BE2C (cell line): ENCODE measurements around the gene ENTPD8.
"Not testable (repeated sequence)": the region's sequence is repeated elsewhere in the genome, so short reads cannot be mapped to it uniquely, and the experiment has no call there.

Experiments
- DNase-seq: peaks from one replicate; pipeline ENCODE4 v3.0.0-alpha.2; 2020
- H3K27me3 ChIP-seq: fragments of 250-450 bp; sonication (Bioruptor Pico); 2 replicates; pipeline ENCODE4 v1.5.1; 2020; ENCODE audit warnings: mild to moderate bottlenecking
- H3K36me3 ChIP-seq: fragments of 250-450 bp; sonication (Bioruptor Pico); 2 replicates; pipeline ENCODE4 v1.5.1; 2020; ENCODE audit warnings: mild to moderate bottlenecking
- H3K4me1 ChIP-seq: fragments of 250-450 bp; sonication (Bioruptor Pico); 2 replicates; pipeline ENCODE4 v1.5.1; 2020
- H3K4me3 ChIP-seq: 2 replicates; pipeline ENCODE4 v1.5.1; 2011; ENCODE audit warnings: low read depth, low read length
- H3K9me3 ChIP-seq: fragments of 250-450 bp; sonication (Bioruptor Pico); 2 replicates; pipeline ENCODE4 v1.5.1; 2020
- TF ChIP-seq, protein P1 (sequence below): IDR thresholded peaks from 2 replicates; pipeline ENCODE4 v1.5.1; 2012; ENCODE audit warnings: mild to moderate bottlenecking, low read depth, low read length

Gene ENTPD8

DNA sequence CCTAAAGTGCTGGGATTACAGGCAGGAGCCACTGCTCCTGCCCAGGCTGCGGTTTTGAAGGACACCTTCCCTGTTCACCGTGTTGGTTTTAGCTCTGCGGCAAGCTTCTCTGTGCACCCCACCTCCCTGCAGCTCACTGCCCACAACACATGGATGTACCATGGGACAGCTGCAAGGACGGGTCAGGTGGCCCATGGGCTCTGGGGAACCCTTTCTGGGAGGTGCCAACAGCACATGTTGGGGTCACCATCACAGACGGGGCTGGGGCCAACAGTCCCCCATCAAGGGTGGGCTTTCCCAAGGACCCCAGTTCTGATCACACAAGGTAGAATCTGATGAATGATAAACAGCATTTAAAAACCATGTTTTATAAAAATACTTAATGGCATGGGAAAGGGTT, 25.7 kb downstream of the ENTPD8 start:
- Histone ChIP-seq H3K4me3 (no peak overlapping the region), H3K4me1 (no peaks in the 10 kb centered on the region), H3K27me3 (no peaks in the 10 kb centered on the region), H3K36me3 (no peaks in the 10 kb centered on the region), H3K9me3 (no peaks in the 10 kb centered on the region)
- no peak for DNase-seq
- TF ChIP-seq, protein P1, sequence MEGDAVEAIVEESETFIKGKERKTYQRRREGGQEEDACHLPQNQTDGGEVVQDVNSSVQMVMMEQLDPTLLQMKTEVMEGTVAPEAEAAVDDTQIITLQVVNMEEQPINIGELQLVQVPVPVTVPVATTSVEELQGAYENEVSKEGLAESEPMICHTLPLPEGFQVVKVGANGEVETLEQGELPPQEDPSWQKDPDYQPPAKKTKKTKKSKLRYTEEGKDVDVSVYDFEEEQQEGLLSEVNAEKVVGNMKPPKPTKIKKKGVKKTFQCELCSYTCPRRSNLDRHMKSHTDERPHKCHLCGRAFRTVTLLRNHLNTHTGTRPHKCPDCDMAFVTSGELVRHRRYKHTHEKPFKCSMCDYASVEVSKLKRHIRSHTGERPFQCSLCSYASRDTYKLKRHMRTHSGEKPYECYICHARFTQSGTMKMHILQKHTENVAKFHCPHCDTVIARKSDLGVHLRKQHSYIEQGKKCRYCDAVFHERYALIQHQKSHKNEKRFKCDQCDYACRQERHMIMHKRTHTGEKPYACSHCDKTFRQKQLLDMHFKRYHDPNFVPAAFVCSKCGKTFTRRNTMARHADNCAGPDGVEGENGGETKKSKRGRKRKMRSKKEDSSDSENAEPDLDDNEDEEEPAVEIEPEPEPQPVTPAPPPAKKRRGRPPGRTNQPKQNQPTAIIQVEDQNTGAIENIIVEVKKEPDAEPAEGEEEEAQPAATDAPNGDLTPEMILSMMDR: no peak

DNA sequence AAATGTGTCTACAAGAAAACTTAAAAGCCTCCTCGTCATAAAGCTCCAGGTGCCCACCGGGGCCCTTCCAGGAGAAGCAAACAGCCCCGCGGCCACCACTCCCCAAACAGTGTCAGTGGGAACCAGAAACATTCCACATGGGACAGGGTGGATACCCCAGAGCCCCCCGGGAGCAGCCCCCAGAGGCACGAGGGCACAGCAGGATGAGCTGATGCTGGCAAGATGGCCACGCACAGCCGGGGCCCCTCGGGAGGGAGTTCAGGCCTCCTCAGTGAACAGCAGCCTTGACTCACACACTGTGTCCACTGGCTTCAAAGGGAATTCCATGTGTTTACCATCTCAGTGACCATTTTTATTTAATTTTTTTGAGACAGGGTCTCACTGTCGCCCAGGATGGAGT, 28.7 kb downstream of the ENTPD8 start:
- TF ChIP-seq, protein P1: no peak
- Histone ChIP-seq H3K4me3 (no peak overlapping the region), H3K27me3 (no peaks in the 10 kb centered on the region), H3K36me3 (no peaks in the 10 kb centered on the region), H3K4me1 (peaks cover 1% of the 10 kb centered on the region; the same call in 1 of the 2 replicates), H3K9me3 (no peaks in the 10 kb centered on the region)
- no peak for DNase-seq

DNA sequence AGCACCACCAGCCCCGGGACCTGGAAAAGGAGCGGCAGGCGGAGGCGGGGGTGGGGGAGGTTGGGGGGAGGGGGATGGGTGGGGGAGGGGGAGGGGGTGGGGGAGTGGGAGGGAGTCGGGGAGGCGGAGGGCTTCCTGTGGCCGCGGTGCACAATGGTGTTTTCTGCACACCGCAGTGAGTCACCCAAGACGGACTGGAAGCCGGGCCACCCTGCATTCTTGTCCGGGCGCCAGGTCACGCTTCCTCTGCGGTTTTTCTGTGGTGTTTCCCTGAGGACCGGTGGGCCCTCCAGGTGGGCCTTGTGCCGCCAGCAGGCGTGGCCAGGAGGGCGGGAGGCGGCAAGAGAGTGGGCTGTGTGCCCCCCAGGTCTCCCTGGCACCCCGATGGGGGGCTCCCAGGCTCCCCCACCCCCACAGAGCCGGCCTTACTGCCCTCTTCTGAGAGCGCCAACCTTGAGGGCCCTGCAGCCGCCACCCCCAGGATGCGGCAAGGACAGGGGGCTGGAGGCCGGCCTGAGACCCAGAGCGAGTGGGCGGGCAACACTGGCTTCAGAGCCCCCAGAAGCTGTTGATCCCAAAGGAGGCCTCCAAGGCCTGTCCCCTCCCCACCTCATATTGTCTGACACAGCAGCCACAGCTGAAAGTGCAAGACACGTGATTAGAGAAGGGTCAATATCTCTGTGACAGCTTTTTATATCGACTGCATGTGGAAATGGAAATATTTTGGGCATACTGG, 29.3 kb downstream of the ENTPD8 start:
- TF ChIP-seq, protein P1: no peak
- H3K4me1 ChIP-seq: peaks cover 5% of the 10 kb centered on the region; the same call in 1 of the 2 replicates
- no peaks in the 10 kb centered on the region for H3K27me3 ChIP-seq
- no peak overlapping the region for H3K4me3 ChIP-seq
- DNase-seq: no peak
- H3K9me3 ChIP-seq: no peaks in the 10 kb centered on the region
- no peaks in the 10 kb centered on the region for H3K36me3 ChIP-seq

DNA sequence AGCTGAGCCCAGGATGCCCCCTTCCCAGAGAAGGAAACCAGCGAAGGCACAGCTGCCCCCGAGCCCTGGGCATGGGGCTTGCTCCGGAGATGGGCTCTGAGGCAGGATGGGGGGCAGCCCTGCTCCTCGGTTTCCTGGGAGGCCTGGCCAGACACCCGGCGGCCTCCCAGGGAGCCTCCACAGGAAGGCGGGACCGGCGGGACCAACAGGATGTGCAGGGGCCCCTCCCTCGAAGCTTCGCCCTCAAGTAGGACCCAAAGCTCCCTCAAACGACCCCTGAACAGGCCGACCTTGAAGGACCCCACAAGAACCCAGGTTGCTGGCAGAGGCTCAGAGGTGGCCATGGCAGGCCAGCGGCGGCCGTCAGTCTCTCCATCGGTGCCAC, 29.9 kb downstream of the ENTPD8 start:
- TF ChIP-seq, protein P1: no peak
- H3K4me3 ChIP-seq: no peak overlapping the region
- no peak for DNase-seq
- H3K36me3 ChIP-seq: no peaks in the 10 kb centered on the region
- peaks cover 5% of the 10 kb centered on the region; the same call in 1 of the 2 replicates for H3K4me1 ChIP-seq
- no peaks in the 10 kb centered on the region for H3K27me3 ChIP-seq
- no peaks in the 10 kb centered on the region for H3K9me3 ChIP-seq

DNA sequence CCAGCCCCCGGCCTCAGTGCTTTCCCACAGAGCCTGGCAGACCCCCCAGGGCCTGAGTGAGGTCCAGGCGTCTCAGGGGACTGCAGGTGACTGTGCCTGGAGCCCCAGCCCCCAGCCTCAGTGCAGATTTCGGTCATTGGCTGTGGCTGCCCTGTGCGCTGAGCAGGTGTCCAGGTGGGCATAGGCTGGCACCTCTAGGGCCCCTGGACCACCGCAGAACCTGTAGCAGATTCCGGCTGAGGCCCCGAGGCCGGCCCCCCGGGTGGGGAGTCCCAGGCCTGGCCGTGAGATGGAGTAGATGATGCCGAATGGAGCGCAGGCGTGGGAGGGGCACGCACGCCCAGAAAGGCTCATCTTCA, 30.3 kb downstream of the ENTPD8 start:
- peaks cover 5% of the 10 kb centered on the region; the same call in 1 of the 2 replicates for H3K4me1 ChIP-seq
- DNase-seq: no peak
- no peaks in the 10 kb centered on the region for H3K27me3 ChIP-seq
- TF ChIP-seq, protein P1: no peak
- H3K36me3 ChIP-seq: no peaks in the 10 kb centered on the region
- no peak overlapping the region for H3K4me3 ChIP-seq
- H3K9me3 ChIP-seq: no peaks in the 10 kb centered on the region

DNA sequence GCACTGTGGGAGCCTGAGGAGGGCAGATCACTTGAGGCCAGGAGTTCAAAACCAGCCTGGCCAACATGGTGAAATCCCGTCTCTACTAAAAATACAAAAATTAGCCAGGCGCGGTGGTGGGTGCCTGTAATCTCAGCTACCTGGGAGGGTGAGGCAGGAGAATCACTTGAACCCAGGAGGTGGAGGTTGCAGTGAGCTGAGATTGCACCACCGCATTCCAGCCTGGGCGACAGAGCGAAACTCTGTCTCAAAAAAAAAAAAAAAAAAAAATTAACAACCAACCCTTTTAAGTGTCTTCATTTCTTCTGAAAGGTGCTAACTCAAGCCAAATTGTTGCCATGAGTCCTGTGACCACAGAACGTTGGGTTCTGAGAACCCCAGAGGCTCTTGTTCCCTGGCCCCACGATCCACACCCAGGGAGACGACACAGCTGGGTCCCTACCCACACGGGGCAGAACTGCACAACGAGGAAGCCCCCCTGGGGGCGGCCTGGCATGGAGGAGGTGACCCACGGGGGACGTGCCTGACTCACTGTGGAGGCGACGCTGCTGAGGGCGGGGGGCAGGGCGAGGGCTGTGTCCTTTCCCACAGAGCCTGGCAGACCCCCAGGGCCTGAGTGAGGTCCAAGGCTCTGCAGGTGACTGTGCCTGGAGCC, 30.8 kb downstream of the ENTPD8 start:
- not testable (repeated sequence) for H3K36me3 ChIP-seq, H3K4me3 ChIP-seq, DNase-seq, H3K4me1 ChIP-seq, H3K9me3 ChIP-seq, H3K27me3 ChIP-seq
